Endothelial cell of umbilical vein (primary cell): ENCODE results near the gene KRTAP5-6. TPM values are rescaled to one million over a fixed set of nuclear protein-coding genes. Genes with fewer than 3 reads are reported as not detected.

ENCODE experiments used
- BruUV-seq: library from RNA; stranded (reverse); fragments of 400-500 nt; replicated peaks from 2 replicates; lab custom pipeline; 2021; lab: Mats Ljungman, UMichigan
- CTCF ChIA-PET: fragments of 300-600, 350-600 bp; sonication (Branson Sonifier 250); formaldehyde crosslinking; loops from one replicate; lab custom pipeline; 2021; ENCODE audit warnings: antibody characterized with exemption, inconsistent platforms; lab: Charles Lee
- POLR2A ChIA-PET: fragments of 300-600, 350-600 bp; sonication (Branson Sonifier 250); formaldehyde crosslinking; loops from one replicate; lab custom pipeline; 2021; ENCODE audit warnings: antibody characterized with exemption, inconsistent platforms; lab: Charles Lee
- DNase-seq: peaks from one replicate; pipeline ENCODE4 v3.0.0-alpha.2; 2011; ENCODE audit warnings: low read depth, low spot score
- FAIRE-seq: peaks from 2 replicates; lab custom pipeline; 2011; peaks lifted over from hg19 to GRCh38; lab: Jason Lieb, UNC
- H2AFZ ChIP-seq: 2 replicates; pipeline ENCODE4 v1.6.0; 2012; ENCODE audit warnings: low read depth, low read length, control low read depth, inconsistent platforms
- H3K27ac ChIP-seq: 2 replicates; pipeline ENCODE4 v1.5.1; 2011; ENCODE audit warnings: low read depth, mild to moderate bottlenecking, control low read depth, low read length, moderate library complexity; ENCODE audit not compliant: insufficient read depth
- H3K27me3 ChIP-seq, 2 experiments: 2 replicates each; pipeline versions ENCODE4 v1.6.0 to v1.6.1; 2011; ENCODE audit warnings: low read length in 2 of 2, mixed read lengths in 1 of 2; ENCODE audit not compliant: control insufficient read depth in 2 of 2, insufficient read depth in 2 of 2
- H3K36me3 ChIP-seq, 2 experiments: 2 replicates in 1 of 2; 3 replicates in 1 of 2; pipeline ENCODE4 v1.5.1; 2011; ENCODE audit warnings: low read length in 2 of 2, mild to moderate bottlenecking in 1 of 2, moderate library complexity in 1 of 2; ENCODE audit not compliant: control insufficient read depth in 2 of 2, insufficient read depth in 2 of 2; ENCODE audit errors: extremely low read depth in 1 of 2
- H3K4me1 ChIP-seq: 3 replicates; pipeline ENCODE4 v1.5.1; 2011; ENCODE audit warnings: mild to moderate bottlenecking, low read length; ENCODE audit not compliant: control insufficient read depth, insufficient read depth; ENCODE audit errors: extremely low read depth
- H3K4me2 ChIP-seq: 2 replicates; pipeline ENCODE4 v1.6.1; 2011; ENCODE audit warnings: low read length, control low read depth, mixed read lengths; ENCODE audit not compliant: insufficient read depth
- H3K4me3 ChIP-seq, 3 experiments: fragments of 200-600 bp in 1 of 3; sonication (generic), shearing (Covaris generic) in 1 of 3; replicated peaks in 1 of 3; 2 replicates each; pipeline ENCODE4 v1.5.1; 2011 to 2016; ENCODE audit warnings: control low read depth in 3 of 3, low read length in 3 of 3, mild to moderate bottlenecking in 2 of 3, inconsistent platforms in 1 of 3, low read depth in 1 of 3, moderate library complexity in 1 of 3; ENCODE audit not compliant: insufficient read depth in 1 of 3
- H3K79me2 ChIP-seq: 2 replicates; pipeline ENCODE4 v1.6.0; 2012; ENCODE audit warnings: low read length, inconsistent platforms; ENCODE audit not compliant: control insufficient read depth, insufficient read depth
- H3K9ac ChIP-seq: replicated peaks from 2 replicates; pipeline ENCODE3; 2011; ENCODE audit warnings: low read length, control low read depth; ENCODE audit not compliant: insufficient read depth; ENCODE audit errors: extremely low read depth
- H3K9me1 ChIP-seq: replicated peaks from 3 replicates; pipeline ENCODE4 v1.6.0; 2011; ENCODE audit warnings: mild to moderate bottlenecking, low read length; ENCODE audit not compliant: control insufficient read depth, insufficient read depth; ENCODE audit errors: extremely low read depth
- H3K9me3 ChIP-seq: replicated peaks from 2 replicates; pipeline ENCODE4 v1.5.1; 2012; ENCODE audit warnings: low read length, inconsistent platforms; ENCODE audit not compliant: control insufficient read depth, insufficient read depth
- H4K20me1 ChIP-seq: replicated peaks from 2 replicates; pipeline ENCODE3; 2011; ENCODE audit warnings: mild to moderate bottlenecking, low read length; ENCODE audit not compliant: control insufficient read depth, insufficient read depth; ENCODE audit errors: extremely low read depth
- CTCF ChIP-seq, 2 donors: IDR thresholded peaks; 1 replicate in 1 of 2; 2 replicates in 1 of 2; pipeline ENCODE4 v1.5.1; 2011; ENCODE audit warnings: low read length in 2 of 2, mild to moderate bottlenecking in 2 of 2, moderate library complexity in 2 of 2, control low read depth in 1 of 2, inconsistent platforms in 1 of 2, low read depth in 1 of 2; ENCODE audit not compliant: insufficient read depth in 1 of 2; ENCODE audit errors: extremely low read depth in 1 of 2
- EZH2 ChIP-seq: IDR thresholded peaks from 2 replicates; pipeline ENCODE4 v1.6.1; 2012; ENCODE audit warnings: borderline replicate concordance, low read depth, mild to moderate bottlenecking, moderate library complexity, low read length, inconsistent platforms; ENCODE audit not compliant: severe bottlenecking
- FOS ChIP-seq: IDR thresholded peaks from 2 replicates; pipeline ENCODE4 v1.6.1; 2011; ENCODE audit warnings: mild to moderate bottlenecking, low read length, moderate library complexity, borderline replicate concordance; ENCODE audit not compliant: insufficient read depth
- GATA2 ChIP-seq: IDR thresholded peaks from 2 replicates; pipeline ENCODE4 v1.7.0; 2011; ENCODE audit warnings: low read depth, mild to moderate bottlenecking, moderate library complexity, mixed read lengths, low read length; ENCODE audit not compliant: insufficient read length, insufficient read depth
- JUN ChIP-seq: IDR thresholded peaks from 2 replicates; pipeline ENCODE4 v1.6.1; 2011; ENCODE audit warnings: borderline replicate concordance, low read depth; ENCODE audit not compliant: insufficient read length, insufficient read depth
- MYC ChIP-seq: IDR thresholded peaks from one replicate; pipeline ENCODE4 v1.6.1; 2011; ENCODE audit warnings: mild to moderate bottlenecking, low read depth, low read length
- POLR2A ChIP-seq: IDR thresholded peaks from 2 replicates; pipeline ENCODE4 v1.6.1; 2012; ENCODE audit warnings: low read depth, mild to moderate bottlenecking, control low read depth, low read length
- POLR2AphosphoS5 ChIP-seq: IDR thresholded peaks from 2 replicates; pipeline ENCODE4 v1.6.1; 2012; ENCODE audit warnings: low read depth, mild to moderate bottlenecking, control low read depth, low read length, moderate library complexity; ENCODE audit not compliant: insufficient read depth
- dilution Hi-C: fragments of 300-500 bp; cut with MboI; formaldehyde crosslinking; loops from one replicate; pipeline ENCODE4 v1.15.0; 2019; ENCODE audit warnings: low sequenced_read_pairs; ENCODE audit not compliant: extremely low pct_ligation_motif_present
- intact Hi-C: fragments of 100-400 bp; cut with micrococcal nuclease; formaldehyde crosslinking; loops from one replicate; pipeline ENCODE4 v1.10.0; 2022
- polyA plus RNA-seq, 4 experiments: library from polyadenylated mRNA; depleted of rRNA in 3 of 4; stranded (reverse) in 3 of 4; unstranded in 1 of 4; fragments of >200 nt; gene quantifications; 2 replicates each; pipeline versions ENCODE4 v1.2.1 to v1.2.3, GENCODE V29; 2011 to 2012; ENCODE audit warnings: missing spikeins in 1 of 4
- total RNA-seq: library from RNA; stranded (reverse); gene quantifications from 2 replicates; pipeline ENCODE4 v1.2.3, GENCODE V29; 2021
- TF ChIP-seq, protein P1 (sequence below): IDR thresholded peaks from 2 replicates; pipeline ENCODE4 v1.6.1; 2011; ENCODE audit not compliant: insufficient read depth, insufficient read length

KRTAP5-6 gene
- total and polyA plus RNA-seq, 2 donors (not counting 3 experiments of a cell fraction or from before 2014, with no cell fraction given) = not detected

DNA sequence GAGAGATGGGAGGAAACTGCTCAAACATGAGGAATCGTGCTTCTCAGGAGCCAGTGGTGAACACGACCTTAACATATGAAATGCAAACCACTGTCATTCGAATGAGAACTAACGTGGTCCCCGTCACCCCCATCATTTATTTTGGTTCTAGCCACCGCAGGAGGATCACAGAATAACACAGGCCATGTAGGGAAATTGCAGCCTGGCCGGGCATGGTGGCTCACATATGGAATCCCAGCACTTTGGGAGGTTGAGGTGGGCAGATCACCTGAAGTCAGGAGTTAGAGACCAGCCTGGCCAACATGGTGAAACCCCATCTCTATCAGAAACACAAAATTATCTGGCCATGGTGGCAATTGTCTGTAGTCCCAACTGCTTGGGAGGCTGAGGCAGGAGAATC, 40.3 kb upstream of the KRTAP5-6 start:
- dilution Hi-C loops (no loop called here), intact Hi-C loops (no loop called here)
- H3K4me1 ChIP-seq = peaks cover 2% of the 10 kb centered on the region
- no TSS peak for BruUV-seq
- ChIA-PET CTCF (no interaction called here), POLR2A (no interaction called here)
- FAIRE-seq (no peak), DNase-seq (no peak)
- H3K4me3 ChIP-seq = no peak overlapping the region
- no peaks in the 10 kb centered on the region for H4K20me1 ChIP-seq
- no peaks in the 10 kb centered on the region for H3K79me2 ChIP-seq
- H3K9me3 ChIP-seq = no peaks in the 10 kb centered on the region
- H3K27ac ChIP-seq = no peak overlapping the region
- H3K9ac ChIP-seq = no peak overlapping the region
- TF ChIP-seq GATA2 = no peak
- no peak for TF ChIP-seq EZH2
- TF ChIP-seq FOS = no peak
- no peak for TF ChIP-seq CTCF (IDR thresholded peaks at IDR 0.05; ENCODE audit: extremely low read depth in 1 of 2, insufficient read depth in 1 of 2, low read depth in 1 of 2, low read length in 2 of 2)
- TF ChIP-seq POLR2AphosphoS5 = no peak
- TF ChIP-seq JUN = no peak
- TF ChIP-seq MYC = no peak
- TF ChIP-seq, protein P1, sequence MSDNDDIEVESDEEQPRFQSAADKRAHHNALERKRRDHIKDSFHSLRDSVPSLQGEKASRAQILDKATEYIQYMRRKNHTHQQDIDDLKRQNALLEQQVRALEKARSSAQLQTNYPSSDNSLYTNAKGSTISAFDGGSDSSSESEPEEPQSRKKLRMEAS = no peak
- no peak for TF ChIP-seq POLR2A
- no peaks in the 10 kb centered on the region for H3K36me3 ChIP-seq
- peaks cover 0 to 4% of the 10 kb centered on the region in 2 experiments for H3K27me3 ChIP-seq
- H3K9me1 ChIP-seq = no peaks in the 10 kb centered on the region
- H3K4me2 ChIP-seq = no peak overlapping the region
- H2AFZ ChIP-seq = no peak overlapping the region
